HG03575 (cell line): ENCODE measurements around the gene VASN.

ENCODE experiments used
- ATAC-seq: cut with Tn5 transposase; IDR thresholded peaks from one replicate; pipeline ENCODE4 v1.9.1; 2021; ENCODE audit not compliant: unreplicated experiment, insufficient number of reproducible peaks, low FRiP score; ENCODE audit errors: extremely low read depth

VASN gene

GRCh38 chr16:4367393-4367856 is 4.2 kb upstream of the VASN start:
- ATAC-seq = no peak

- no peak for ATAC-seq
Observed at GRCh38 chr16:4369007-4369733, 2.5 kb upstream of the VASN start.

- no peak for ATAC-seq
Observed at GRCh38 chr16:4370151-4370550, 1.5 kb upstream of the VASN start.

- no peak for ATAC-seq
Observed at GRCh38 chr16:4370570-4371356, 885 bp upstream of the VASN start.

- ATAC-seq = no peak
Observed at GRCh38 chr16:4372001-4372577, 441 bp downstream of the VASN start.

GRCh38 chr16:4372578-4373355 is 1.1 kb downstream of the VASN start:
- no peak for ATAC-seq

GRCh38 chr16:4373356-4373908 is 1.8 kb downstream of the VASN start:
- ATAC-seq = no peak

- no peak for ATAC-seq
Observed at GRCh38 chr16:4373909-4374742, 2.5 kb downstream of the VASN start.

GRCh38 chr16:4375717-4376116 is 4.1 kb downstream of the VASN start:
- ATAC-seq = no peak

GRCh38 chr16:4376126-4376892 is 4.7 kb downstream of the VASN start:
- ATAC-seq = no peak

GRCh38 chr16:4376893-4377572 is 5.4 kb downstream of the VASN start:
- ATAC-seq = no peak

GRCh38 chr16:4377573-4378154 is 6.0 kb downstream of the VASN start:
- ATAC-seq = no peak

- no peak for ATAC-seq
Observed at GRCh38 chr16:4378161-4378666, 6.6 kb downstream of the VASN start.

- no peak for ATAC-seq
Observed at GRCh38 chr16:4378999-4379690, 7.5 kb downstream of the VASN start.

- ATAC-seq = no peak
Observed at GRCh38 chr16:4380119-4381063, 8.7 kb downstream of the VASN start.
